ENCODE data around the gene ZNF273.

- TF ChIP-seq EZH2 (IDR thresholded peaks at IDR 0.05; ENCODE audit: insufficient read depth, poor library complexity, severe bottlenecking) (no peak), EZH2phosphoT487 (IDR thresholded peaks at IDR 0.05; ENCODE audit: insufficient read depth, low read depth) (no peak)
These were observed 48.1 kb upstream of the ZNF273 start for GRCh38 chr7:64854969-64855368.
